Mesothelial cell of epicardium (in vitro differentiated cells): ENCODE data around the gene SGCD. TPM values are rescaled to one million over a fixed set of nuclear protein-coding genes. Genes with fewer than 3 reads are reported as not detected.

ENCODE experiments used
- DNase-seq, 2 experiments: peaks; one replicate each; pipeline ENCODE4 v3.0.0; 2021; ENCODE audit warnings: low spot score in 2 of 2; ENCODE audit not compliant: unreplicated experiment in 2 of 2
- H3K27ac Mint-ChIP-seq: 2 replicates; pipeline ENCODE4 v1.8.0; 2021; ENCODE audit warnings: mixed read lengths
- H3K27me3 Mint-ChIP-seq: 2 replicates; pipeline ENCODE4 v1.8.0; 2021; ENCODE audit warnings: low read depth, mixed read lengths
- H3K36me3 Mint-ChIP-seq: 2 replicates; pipeline ENCODE4 v1.8.0; 2021; ENCODE audit warnings: mixed read lengths
- H3K4me1 Mint-ChIP-seq: 2 replicates; pipeline ENCODE4 v1.8.0; 2021; ENCODE audit warnings: mixed read lengths
- H3K4me3 Mint-ChIP-seq: 2 replicates; pipeline ENCODE4 v1.8.0; 2021; ENCODE audit warnings: mild to moderate bottlenecking, moderate library complexity, mixed read lengths
- H3K9me3 Mint-ChIP-seq: 2 replicates; pipeline ENCODE4 v1.8.0; 2021; ENCODE audit warnings: mixed read lengths
- CTCF ChIP-seq: fragments of 200-600 bp; sonication (generic); IDR thresholded peaks from one replicate; pipeline ENCODE4 v1.5.0; 2021; ENCODE audit warnings: antibody characterized with exemption; ENCODE audit not compliant: unreplicated experiment
- total RNA-seq: library from RNA; stranded (reverse); gene quantifications from 3 replicates; pipeline ENCODE4 v1.2.1, GENCODE V29; 2021

The SGCD gene
- total RNA-seq, 1 donor from 2014 or later: 4.9 TPM

GRCh38 chr5:156314416-156314815 is 12.5 kb upstream of the SGCD start:
- Mint-ChIP-seq H3K4me3 (no peak overlapping the region), H3K9me3 (peaks cover 8% of the 10 kb centered on the region), H3K27ac (no peak overlapping the region), H3K27me3 (no peaks in the 10 kb centered on the region), H3K4me1 (no peaks in the 10 kb centered on the region), H3K36me3 (no peaks in the 10 kb centered on the region)
- no peak for TF ChIP-seq CTCF
- no peak for DNase-seq

- Mint-ChIP-seq H3K4me3 (no peak overlapping the region), H3K4me1 (peaks cover 14% of the 10 kb centered on the region), H3K27ac (no peak overlapping the region), H3K9me3 (no peaks in the 10 kb centered on the region), H3K36me3 (no peaks in the 10 kb centered on the region), H3K27me3 (peaks cover 3% of the 10 kb centered on the region)
- no peak for DNase-seq
- no peak for TF ChIP-seq CTCF
Observed at GRCh38 chr5:156322666-156323065, 4.3 kb upstream of the SGCD start.

GRCh38 chr5:156327296-156327695 is 332 bp downstream of the SGCD start:
- no peak for TF ChIP-seq CTCF
- Mint-ChIP-seq H3K4me1 (peaks cover 19% of the 10 kb centered on the region), H3K27ac (peak overlapping the region; percentile 85), H3K4me3 (peak overlapping the region; percentile 64), H3K36me3 (no peaks in the 10 kb centered on the region), H3K9me3 (no peaks in the 10 kb centered on the region), H3K27me3 (peaks cover 10% of the 10 kb centered on the region)
- DNase-seq: no peak

- Mint-ChIP-seq H3K27me3 (peaks cover 10% of the 10 kb centered on the region), H3K4me1 (peaks cover 19% of the 10 kb centered on the region), H3K36me3 (no peaks in the 10 kb centered on the region), H3K27ac (peak overlapping the region; percentile 1), H3K4me3 (peak overlapping the region; percentile 64), H3K9me3 (no peaks in the 10 kb centered on the region)
- TF ChIP-seq CTCF: no peak
- DNase-seq: no peak
Observed at GRCh38 chr5:156328161-156328560, 1.2 kb downstream of the SGCD start.

- H3K4me3 Mint-ChIP-seq: peak overlapping the region; percentile 64
- peaks cover 10% of the 10 kb centered on the region for H3K27me3 Mint-ChIP-seq
- peaks cover 19% of the 10 kb centered on the region for H3K4me1 Mint-ChIP-seq
- H3K9me3 Mint-ChIP-seq: no peaks in the 10 kb centered on the region
- DNase-seq: no peak
- TF ChIP-seq CTCF: no peak
- no peak overlapping the region for H3K27ac Mint-ChIP-seq
- no peaks in the 10 kb centered on the region for H3K36me3 Mint-ChIP-seq
Observed at GRCh38 chr5:156328766-156329165, 1.8 kb downstream of the SGCD start.

GRCh38 chr5:156329171-156329611 is 2.2 kb downstream of the SGCD start:
- Mint-ChIP-seq H3K4me3 (no peak overlapping the region), H3K9me3 (no peaks in the 10 kb centered on the region)
- no peak for TF ChIP-seq CTCF

More at GRCh38 chr5:156329171-156329611, 2.2 kb downstream of the SGCD start:
- H3K36me3 Mint-ChIP-seq: no peaks in the 10 kb centered on the region
- DNase-seq: no peak
- no peak overlapping the region for H3K27ac Mint-ChIP-seq
- H3K4me1 Mint-ChIP-seq: peaks cover 19% of the 10 kb centered on the region
- peaks cover 10% of the 10 kb centered on the region for H3K27me3 Mint-ChIP-seq
